Mesenchymal stem cell (in vitro differentiated cells and primary cell): ENCODE measurements around the gene TDRD7.

Experiments
- DNase-seq: peaks from one replicate; pipeline ENCODE4 v3.0.0-alpha.2; 2013
- H2AFZ ChIP-seq: one replicate; pipeline ENCODE4 v1.6.1; 2013; ENCODE audit warnings: low read depth, mild to moderate bottlenecking, control low read depth, inconsistent platforms, low read length, moderate library complexity
- H2AK5ac ChIP-seq: 2 replicates; pipeline ENCODE4 v1.6.1; 2013; ENCODE audit warnings: low read length, moderate library complexity, mild to moderate bottlenecking, inconsistent platforms; ENCODE audit not compliant: severe bottlenecking
- H2BK120ac ChIP-seq: one replicate; pipeline ENCODE4 v1.6.1; 2013; ENCODE audit warnings: low read depth, mild to moderate bottlenecking, inconsistent platforms, low read length, moderate library complexity
- H2BK12ac ChIP-seq, 2 experiments: one replicate each; pipeline ENCODE4 v1.6.1; 2013; ENCODE audit warnings: inconsistent platforms in 2 of 2, low read length in 2 of 2, mild to moderate bottlenecking in 2 of 2, moderate library complexity in 2 of 2, control low read depth in 1 of 2
- H2BK15ac ChIP-seq: one replicate; pipeline ENCODE4 v1.6.1; 2013; ENCODE audit warnings: mild to moderate bottlenecking, low read depth, inconsistent platforms; ENCODE audit not compliant: poor library complexity, severe bottlenecking
- H2BK5ac ChIP-seq: 2 replicates; pipeline ENCODE4 v1.6.1; 2013; ENCODE audit warnings: low read depth, mild to moderate bottlenecking, low read length, control low read depth, inconsistent platforms; ENCODE audit not compliant: poor library complexity, severe bottlenecking
- H3K14ac ChIP-seq, 2 experiments: one replicate each; pipeline ENCODE4 v1.6.1; 2013; ENCODE audit warnings: inconsistent platforms in 2 of 2, low read length in 2 of 2, control low read depth in 1 of 2, mild to moderate bottlenecking in 1 of 2, moderate library complexity in 1 of 2
- H3K18ac ChIP-seq, 2 experiments: one replicate each; pipeline ENCODE4 v1.6.1; 2013; ENCODE audit warnings: inconsistent platforms in 2 of 2, low read length in 2 of 2, control low read depth in 1 of 2, low read depth in 1 of 2, mild to moderate bottlenecking in 1 of 2
- H3K23ac ChIP-seq, 2 experiments: one replicate each; pipeline ENCODE4 v1.6.1; 2013; ENCODE audit warnings: inconsistent platforms in 2 of 2, low read length in 2 of 2, mild to moderate bottlenecking in 2 of 2, moderate library complexity in 2 of 2, control low read depth in 1 of 2
- H3K27ac ChIP-seq: 2 replicates; pipeline ENCODE4 v1.5.1; 2013; ENCODE audit warnings: mild to moderate bottlenecking, moderate library complexity, low read length, control low read depth, inconsistent platforms; ENCODE audit not compliant: poor library complexity, severe bottlenecking
- H3K27me3 ChIP-seq, 2 experiments: 2 replicates each; pipeline versions ENCODE4 v1.6.1 to v1.7.0; 2013; ENCODE audit warnings: low read length in 2 of 2, mild to moderate bottlenecking in 2 of 2, moderate library complexity in 2 of 2, control low read depth in 1 of 2, inconsistent platforms in 1 of 2; ENCODE audit not compliant: control insufficient read depth in 1 of 2, insufficient read depth in 1 of 2
- H3K36me3 ChIP-seq, 2 experiments: 2 replicates each; pipeline versions ENCODE4 v1.6.1 to v1.7.0; 2013; ENCODE audit warnings: low read length in 2 of 2, control low read depth in 1 of 2, inconsistent platforms in 1 of 2, low read depth in 1 of 2, mild to moderate bottlenecking in 1 of 2; ENCODE audit not compliant: insufficient read depth in 2 of 2, control insufficient read depth in 1 of 2
- H3K4ac ChIP-seq, 2 experiments: one replicate each; pipeline ENCODE4 v1.6.1; 2013; ENCODE audit warnings: inconsistent platforms in 2 of 2, low read length in 2 of 2, mild to moderate bottlenecking in 2 of 2, moderate library complexity in 2 of 2, control low read depth in 1 of 2, low read depth in 1 of 2
- H3K4me1 ChIP-seq: 2 replicates; pipeline ENCODE4 v1.6.1; 2013; ENCODE audit warnings: low read depth, low read length, control low read depth; ENCODE audit not compliant: control insufficient read depth, insufficient read depth
- H3K4me2 ChIP-seq: 2 replicates; pipeline ENCODE4 v1.6.1; 2013; ENCODE audit warnings: low read length, mild to moderate bottlenecking, inconsistent platforms; ENCODE audit not compliant: poor library complexity, severe bottlenecking
- H3K4me3 ChIP-seq, 2 experiments: 2 replicates each; pipeline versions ENCODE4 v1.5.1 to v1.7.0; 2013; ENCODE audit warnings: low read length in 2 of 2, mild to moderate bottlenecking in 2 of 2, control low read depth in 1 of 2, low read depth in 1 of 2; ENCODE audit not compliant: insufficient read depth in 1 of 2
- H3K79me1 ChIP-seq: replicated peaks from 2 replicates; pipeline ENCODE4 v1.6.1; 2013; ENCODE audit warnings: mild to moderate bottlenecking, control low read depth, low read length, inconsistent platforms; ENCODE audit not compliant: poor library complexity, severe bottlenecking
- H3K9ac ChIP-seq: 2 replicates; pipeline ENCODE4 v1.7.0; 2013; ENCODE audit warnings: mild to moderate bottlenecking, low read length, moderate library complexity
- H3K9me3 ChIP-seq: 2 replicates; pipeline ENCODE4 v1.7.0; 2013; ENCODE audit warnings: mild to moderate bottlenecking, low read length; ENCODE audit not compliant: control insufficient read depth
- H4K8ac ChIP-seq: one replicate; pipeline ENCODE4 v1.6.1; 2013; ENCODE audit warnings: inconsistent platforms, mild to moderate bottlenecking, low read length, moderate library complexity
- H4K91ac ChIP-seq: one replicate; pipeline ENCODE4 v1.6.1; 2013; ENCODE audit warnings: mild to moderate bottlenecking, low read length, inconsistent platforms
- WGBS: methylation state at CpG from one replicate; pipeline ENCODE4 v1.1.7; 2013; ENCODE audit warnings: mixed read lengths; 5-methylcytosine and 5-hydroxymethylcytosine counted together

The TDRD7 gene

DNA sequence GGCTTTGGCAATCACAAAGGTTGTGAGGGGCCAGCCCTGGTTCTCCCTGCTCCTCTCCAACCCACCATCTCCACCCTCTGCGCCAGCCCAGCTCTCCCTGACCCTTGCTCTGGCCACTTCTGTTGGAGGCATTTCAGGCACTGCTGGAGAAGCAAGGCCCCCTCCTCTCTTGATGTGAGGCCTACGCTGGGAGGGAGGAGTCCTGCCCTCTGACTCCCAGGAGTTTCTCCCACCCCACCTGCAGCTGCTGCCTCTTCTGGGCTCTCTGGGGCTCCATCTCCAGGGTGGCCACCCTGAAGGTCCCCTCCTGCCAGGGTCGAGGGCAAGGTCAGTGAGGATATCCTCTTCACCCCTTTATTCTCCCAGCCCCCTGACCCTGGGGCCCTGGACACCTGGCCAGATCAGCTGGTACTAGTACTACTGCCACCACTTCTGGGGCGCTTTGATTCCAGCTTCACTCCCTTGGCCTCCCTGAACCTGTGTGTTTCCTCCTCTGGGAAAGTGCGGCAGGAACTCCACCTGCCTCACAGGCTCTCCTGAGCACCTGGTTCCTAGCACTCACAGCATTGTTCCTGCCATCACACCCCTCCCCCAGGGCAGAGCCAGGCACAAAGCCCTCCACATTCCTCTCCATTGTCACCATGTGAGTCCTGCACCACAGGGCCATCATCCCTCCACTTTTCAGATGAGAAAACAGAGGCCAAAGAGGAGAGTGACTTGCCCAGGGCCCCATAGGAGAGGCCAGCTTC is 23.8 kb upstream of the TDRD7 start:
- no peak overlapping the region for H3K18ac ChIP-seq
- H3K27me3 ChIP-seq, result peaks cover 27 to 58% of the 10 kb centered on the region in 2 experiments
- no peak overlapping the region for H3K4me2 ChIP-seq
- no peak overlapping the region for H2BK120ac ChIP-seq
- H2BK12ac ChIP-seq, result no peak overlapping the region
- H3K27ac ChIP-seq, result no peak overlapping the region
- H2BK5ac ChIP-seq, result no peak overlapping the region
- H3K4me3 ChIP-seq, result no peak overlapping the region
- H4K91ac ChIP-seq, result no peak overlapping the region
- H3K9ac ChIP-seq, result no peak overlapping the region
- no peak overlapping the region for H2BK15ac ChIP-seq
- no peaks in the 10 kb centered on the region for H3K79me1 ChIP-seq
- no peak overlapping the region for H2AFZ ChIP-seq
- H3K36me3 ChIP-seq, result no peaks in the 10 kb centered on the region
- WGBS, result 79% methylated on average over 5 of the region's 5 CpGs
- H3K14ac ChIP-seq, result no peak overlapping the region
- H3K4ac ChIP-seq, result no peak overlapping the region
- H3K9me3 ChIP-seq, result no peaks in the 10 kb centered on the region
- peaks cover 10% of the 10 kb centered on the region for H3K4me1 ChIP-seq
- H2AK5ac ChIP-seq, result no peak overlapping the region
- H4K8ac ChIP-seq, result no peak overlapping the region
- H3K23ac ChIP-seq, result no peak overlapping the region
- DNase-seq, result no peak

DNA sequence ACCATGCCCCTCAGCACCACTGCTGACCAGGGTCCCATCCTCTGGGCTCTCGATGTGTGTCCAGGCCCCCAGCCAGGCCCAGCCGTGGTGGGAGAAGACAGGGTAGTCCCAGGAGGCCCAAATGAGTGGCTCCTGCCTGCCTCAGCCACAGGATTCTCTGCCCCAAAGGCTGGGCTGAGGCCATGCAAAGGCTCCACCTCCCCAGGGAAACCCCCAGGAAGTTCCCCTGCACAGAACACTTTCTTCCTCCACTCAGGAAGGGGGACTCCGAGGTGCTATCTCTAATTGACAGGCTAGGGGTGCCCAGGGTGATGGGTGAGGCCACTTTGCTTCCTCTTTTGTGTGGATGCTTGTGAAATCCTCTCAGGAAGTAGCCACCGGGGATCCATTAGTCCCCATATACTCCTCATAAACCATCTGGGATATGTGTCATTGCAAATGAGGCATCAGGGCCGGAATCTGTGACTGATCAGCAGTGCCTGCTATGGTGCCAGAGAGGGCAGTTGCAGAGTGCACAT is 23.1 kb upstream of the TDRD7 start:
- Histone ChIP-seq H3K4me2 (no peak overlapping the region), H4K91ac (no peak overlapping the region), H3K27me3 (peaks cover 33 to 65% of the 10 kb centered on the region in 2 experiments), H2BK15ac (no peak overlapping the region), H2BK5ac (no peak overlapping the region), H3K27ac (no peak overlapping the region), H3K4me1 (peaks cover 7% of the 10 kb centered on the region), H2BK120ac (no peak overlapping the region), H2BK12ac (no peak overlapping the region), H3K18ac (no peak overlapping the region), H3K79me1 (no peaks in the 10 kb centered on the region), H3K4ac (no peak overlapping the region), H2AFZ (no peak overlapping the region), H3K23ac (no peak overlapping the region), H3K9me3 (no peaks in the 10 kb centered on the region), H3K4me3 (no peak overlapping the region), H2AK5ac (no peak overlapping the region), H3K36me3 (no peaks in the 10 kb centered on the region), H4K8ac (no peak overlapping the region), H3K14ac (no peak overlapping the region), H3K9ac (no peak overlapping the region)
- DNase-seq, result no peak
- WGBS, result 83% methylated on average over 4 of the region's 5 CpGs

DNA sequence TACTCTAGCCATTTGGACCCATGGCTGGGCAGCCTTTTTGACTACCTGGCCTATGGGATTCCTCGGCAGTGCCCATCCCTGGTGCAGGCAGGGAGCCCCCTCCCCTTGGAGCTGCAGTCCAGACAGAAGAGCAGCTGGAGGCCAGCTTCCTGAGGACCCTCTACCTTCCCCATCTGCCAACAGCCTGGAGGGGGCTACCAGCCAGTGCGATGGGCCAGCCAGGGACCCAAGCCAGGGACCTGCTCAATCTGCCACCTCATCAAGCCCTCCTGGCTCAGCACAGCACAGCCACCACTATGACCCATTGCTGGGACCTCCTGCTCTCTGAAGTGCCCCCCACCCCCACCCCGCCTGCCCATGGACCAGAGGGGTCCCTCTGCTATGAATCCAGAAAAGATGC is 22.6 kb upstream of the TDRD7 start:
- Histone ChIP-seq H3K27me3 (peaks cover 36 to 67% of the 10 kb centered on the region in 2 experiments), H3K4ac (no peak overlapping the region), H3K23ac (no peak overlapping the region), H2BK12ac (no peak overlapping the region), H2BK120ac (no peak overlapping the region), H3K36me3 (no peaks in the 10 kb centered on the region), H3K4me2 (no peak overlapping the region), H4K91ac (no peak overlapping the region), H3K18ac (no peak overlapping the region), H2AK5ac (no peak overlapping the region), H3K9ac (no peak overlapping the region), H3K79me1 (no peaks in the 10 kb centered on the region), H3K27ac (no peak overlapping the region), H2BK15ac (no peak overlapping the region), H2AFZ (no peak overlapping the region), H4K8ac (no peak overlapping the region), H3K4me1 (peaks cover 7% of the 10 kb centered on the region), H3K9me3 (no peaks in the 10 kb centered on the region), H3K14ac (no peak overlapping the region), H3K4me3 (no peak overlapping the region), H2BK5ac (no peak overlapping the region)
- WGBS, result 79% methylated on average over 3 of the region's 3 CpGs
- no peak for DNase-seq

DNA sequence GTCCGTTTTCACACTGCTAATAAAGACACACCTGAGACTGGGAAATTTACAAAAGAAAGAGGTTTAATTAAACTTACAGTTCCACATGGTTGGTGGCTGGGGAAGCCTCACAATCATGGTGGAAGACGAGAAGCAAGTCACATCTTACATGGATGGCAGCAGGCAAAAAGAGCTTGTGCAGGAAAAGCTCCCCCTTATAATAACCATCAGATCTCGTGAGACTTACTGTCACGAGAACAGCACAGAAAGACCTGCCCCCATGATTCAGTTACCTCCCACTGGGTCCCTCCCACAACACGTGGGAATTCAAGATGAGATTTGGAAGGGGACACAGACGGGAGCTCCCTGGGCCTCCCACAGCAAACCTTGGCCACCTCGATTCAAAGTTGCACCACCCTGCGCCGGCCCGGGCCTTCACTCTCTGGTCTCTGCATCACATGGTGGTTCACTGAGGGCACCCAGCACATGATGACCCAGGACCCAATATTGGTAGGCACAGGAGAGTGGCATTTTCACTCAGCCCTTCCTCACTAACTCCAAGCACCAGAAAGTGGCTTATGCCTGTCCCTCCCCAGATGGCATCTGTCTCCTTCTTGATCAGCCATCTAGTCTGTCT is 21.0 kb upstream of the TDRD7 start:
- Histone ChIP-seq H4K91ac (no peak overlapping the region), H2BK5ac (no peak overlapping the region), H3K18ac (no peak overlapping the region), H4K8ac (no peak overlapping the region), H3K9ac (no peak overlapping the region), H3K9me3 (no peaks in the 10 kb centered on the region), H3K4me1 (peaks cover 3% of the 10 kb centered on the region), H3K4ac (no peak overlapping the region), H3K79me1 (no peaks in the 10 kb centered on the region), H3K27me3 (peaks cover 36 to 53% of the 10 kb centered on the region in 2 experiments), H3K4me2 (no peak overlapping the region), H3K14ac (no peak overlapping the region), H3K23ac (no peak overlapping the region), H3K4me3 (no peak overlapping the region), H2AK5ac (no peak overlapping the region), H2BK15ac (no peak overlapping the region), H2AFZ (no peak overlapping the region), H2BK12ac (no peak overlapping the region), H3K36me3 (no peaks in the 10 kb centered on the region), H3K27ac (no peak overlapping the region), H2BK120ac (no peak overlapping the region)
- no peak for DNase-seq
- WGBS, result 77% methylated on average over 9 of the region's 10 CpGs
